Ishikawa (cell line): Measurements from ENCODE around the gene GRK5.

ENCODE experiments used
- FOXM1 ChIP-seq: IDR thresholded peaks from 2 replicates; pipeline ENCODE4 v1.6.1; 2012; ENCODE audit warnings: low read depth, borderline replicate concordance
- RAD21 ChIP-seq: IDR thresholded peaks from 2 replicates; pipeline ENCODE4 v1.6.1; 2012; ENCODE audit warnings: low read depth

GRCh38 chr10:119286983-119287633, 79.7 kb downstream of the GRK5 start:
- no peak for TF ChIP-seq RAD21
- no peak for TF ChIP-seq FOXM1
